Stimulated activated CD8-positive, alpha-beta memory T cell treated with anti-CD3 and anti-CD28 coated beads, Interleukin-2, amount 100 ng/mL, for 1 hour (primary cell): ENCODE data around the gene KLHDC4.
A peak's percentile ranks its signal among the peaks of the same experiment; 100 is the strongest.
"Not testable (repeated sequence)": the region's sequence is repeated elsewhere in the genome, so short reads cannot be mapped to it uniquely, and the experiment has no call there.

Experiments used
- DNase-seq, 2 donors: peaks; one replicate each; pipeline ENCODE4 v3.0.0-alpha.2; 2020; ENCODE audit warnings: low read depth in 2 of 2

The KLHDC4 gene

DNA sequence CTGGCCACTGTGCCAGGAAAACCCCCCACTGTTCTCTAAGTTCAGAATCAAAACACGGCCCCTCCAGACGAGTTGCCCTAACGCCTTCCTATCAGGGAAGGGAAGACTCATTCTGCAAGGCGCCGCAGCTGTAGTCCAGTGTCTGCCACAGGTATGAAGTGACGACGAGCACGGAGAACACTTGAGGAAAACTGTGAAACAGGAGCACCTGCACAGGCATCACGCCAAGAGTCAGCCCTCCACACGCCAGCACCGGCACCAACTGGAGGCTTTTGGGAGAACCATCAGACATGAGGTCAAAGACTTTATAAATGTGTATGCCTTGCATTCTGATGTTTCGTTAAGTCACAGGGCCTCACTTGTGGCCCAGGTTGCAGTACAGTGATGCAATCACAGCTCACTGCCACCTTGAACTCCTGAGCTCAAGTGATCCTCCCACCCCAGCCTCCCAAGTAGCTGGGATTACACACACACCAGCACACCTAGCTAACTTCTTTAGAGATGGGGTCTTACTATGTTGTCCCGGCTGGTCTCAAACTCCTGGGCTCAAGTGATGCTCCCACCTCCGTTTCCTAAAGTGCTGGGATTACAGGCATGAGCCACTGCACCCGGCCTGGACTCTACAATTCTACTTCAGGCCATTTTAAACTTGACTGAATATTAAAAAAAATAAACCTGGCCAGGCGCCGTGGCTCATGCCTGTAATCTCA, 22.9 kb downstream of the KLHDC4 start:
- DNase-seq: no peak

DNA sequence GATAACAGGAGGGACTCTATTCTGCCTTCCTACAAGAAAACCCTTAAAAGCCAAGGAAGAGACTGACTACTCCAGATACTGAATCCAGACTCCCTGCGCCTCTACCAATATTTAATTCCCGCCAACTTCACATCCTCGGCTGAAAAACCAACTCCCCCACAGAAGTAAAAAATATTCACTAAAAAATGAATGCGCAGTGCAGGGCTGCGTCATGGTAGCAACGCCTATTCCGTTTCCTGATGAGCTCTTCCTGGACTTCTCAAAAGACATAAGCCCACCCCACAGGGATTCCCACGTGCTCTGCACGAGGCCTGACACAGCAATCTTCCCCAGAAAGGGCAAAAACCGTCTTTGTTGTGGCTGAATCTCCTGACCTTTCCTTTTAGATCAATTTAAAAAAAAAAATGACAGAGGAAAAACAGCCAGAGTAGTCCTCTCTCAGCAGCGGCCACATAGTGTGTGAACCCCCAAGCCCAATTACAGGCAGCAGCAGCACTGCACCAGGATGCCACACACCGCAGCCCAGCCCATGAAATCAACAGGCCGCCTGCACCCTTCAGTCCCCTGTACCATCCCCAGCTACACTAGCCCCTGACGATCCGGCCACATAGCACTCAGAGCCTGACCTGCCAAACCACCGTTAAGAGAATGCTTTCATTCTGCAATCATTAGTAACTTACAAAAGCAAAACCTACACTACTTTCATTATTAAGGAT, 23.9 kb downstream of the KLHDC4 start:
- no peak for DNase-seq

DNA sequence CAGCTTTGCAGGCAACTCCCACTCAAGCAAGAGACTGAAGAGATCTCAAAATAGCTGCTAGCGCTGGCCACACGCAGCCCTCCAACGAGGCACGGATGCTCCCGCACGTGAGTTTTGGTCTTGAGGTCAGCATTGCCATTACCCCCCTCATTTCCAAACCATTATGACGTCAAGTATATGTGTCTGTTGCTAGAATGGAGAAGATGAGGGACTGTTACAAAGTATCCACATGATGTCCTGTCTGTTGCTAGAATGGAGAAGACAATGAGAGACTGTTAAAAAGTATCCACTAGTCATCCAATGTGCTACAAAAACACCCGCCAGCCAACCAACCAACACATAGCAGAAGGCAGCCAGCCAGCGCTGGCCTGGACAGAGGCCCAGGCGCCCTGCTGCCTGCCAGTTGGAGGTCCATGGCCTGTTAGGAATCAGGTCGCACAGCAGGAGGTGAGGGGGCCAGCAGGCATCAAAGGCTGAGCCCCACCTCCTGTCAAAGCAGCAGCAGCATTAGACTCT, 24.8 kb downstream of the KLHDC4 start:
- DNase-seq: no peak

DNA sequence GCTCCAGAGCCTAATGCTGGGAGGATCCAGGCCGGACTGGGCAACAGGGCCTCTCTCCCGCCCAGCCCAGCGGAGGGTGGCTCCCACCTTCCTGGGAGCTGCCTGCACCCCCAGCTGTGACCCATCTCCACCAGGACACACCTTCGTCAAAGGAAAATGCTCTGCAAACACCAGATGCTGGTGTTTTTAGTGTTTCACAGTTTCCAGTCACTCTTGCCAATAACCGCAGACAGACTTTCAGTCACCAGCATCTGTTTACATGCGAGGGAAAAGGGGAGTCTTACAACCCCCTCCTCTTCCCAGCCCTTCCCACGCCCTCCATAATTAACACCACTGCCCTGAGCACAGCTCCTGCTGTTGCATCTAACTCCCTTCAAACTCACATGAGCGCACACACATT, 25.3 kb downstream of the KLHDC4 start:
- DNase-seq: no peak

DNA sequence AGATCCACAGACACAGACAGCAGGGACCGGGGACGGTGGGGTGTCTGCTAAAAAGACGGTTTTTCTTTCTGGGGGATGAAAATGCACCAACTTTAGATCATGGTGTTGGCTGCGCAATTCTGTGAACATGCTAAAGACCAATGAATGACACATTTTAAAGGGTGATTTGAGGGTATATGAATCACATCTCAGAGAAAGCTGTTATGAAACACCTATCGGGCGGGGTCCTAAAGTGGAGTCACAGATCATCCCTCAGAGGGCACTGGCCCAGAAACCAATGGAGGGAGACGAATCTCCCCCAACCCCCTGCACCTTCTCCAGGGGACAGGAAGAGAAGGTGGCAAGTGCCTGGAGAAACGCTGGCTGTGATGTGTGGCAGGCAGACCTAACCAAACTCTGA, 26.0 kb downstream of the KLHDC4 start:
- DNase-seq: no peak

DNA sequence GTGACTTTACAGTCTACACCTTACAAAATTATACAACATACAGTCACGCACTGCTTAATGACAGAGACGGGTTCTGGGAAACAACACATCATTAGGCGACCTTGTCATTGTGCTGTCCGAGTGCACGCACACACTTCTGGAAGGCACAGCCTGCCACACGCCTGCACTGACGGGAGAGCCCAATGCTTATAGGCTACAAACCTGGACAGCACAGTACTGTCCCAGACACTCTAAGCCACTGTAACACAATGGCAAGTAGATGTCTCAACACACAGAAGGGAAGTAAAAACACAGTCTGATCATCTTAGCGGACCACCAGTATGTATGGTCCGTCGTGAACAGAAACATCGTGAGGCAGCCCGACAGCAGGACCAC, 29.8 kb downstream of the KLHDC4 start:
- DNase-seq: no peak

DNA sequence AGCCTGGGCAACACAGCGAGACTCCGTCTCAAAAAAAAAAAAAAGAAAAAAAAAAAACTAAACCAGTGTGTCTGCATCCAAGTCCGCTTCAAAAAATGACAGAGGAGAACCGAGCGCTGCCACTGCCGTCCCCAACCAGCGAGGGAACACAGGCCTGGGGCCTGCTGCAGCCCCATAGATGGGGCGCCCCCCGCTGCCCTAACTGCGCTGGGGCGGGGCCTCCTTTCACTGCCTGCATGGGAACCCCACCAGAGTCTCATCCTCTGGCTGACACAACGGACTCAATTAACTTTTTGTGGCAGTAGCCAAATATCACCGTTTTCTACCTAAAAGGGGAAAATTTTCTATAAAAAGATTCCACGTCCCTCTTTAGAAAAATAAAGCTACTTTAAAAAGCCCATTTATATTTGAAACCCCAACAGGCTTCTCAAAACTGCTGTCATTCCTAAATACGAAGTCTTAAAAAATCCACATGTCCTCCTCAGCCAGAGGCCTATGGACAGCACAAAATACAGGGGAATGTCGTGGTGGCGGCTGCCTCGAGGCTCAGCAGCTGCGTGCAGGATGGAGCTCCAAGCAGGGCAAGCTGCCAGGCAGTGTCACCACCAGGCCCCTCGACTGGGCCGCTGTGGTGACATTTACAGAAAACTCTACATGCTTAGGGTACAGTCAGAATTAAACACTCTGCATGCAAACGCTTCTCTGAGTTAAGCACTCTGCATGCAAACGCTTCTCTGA, 30.3 kb downstream of the KLHDC4 start:
- DNase-seq: no peak

DNA sequence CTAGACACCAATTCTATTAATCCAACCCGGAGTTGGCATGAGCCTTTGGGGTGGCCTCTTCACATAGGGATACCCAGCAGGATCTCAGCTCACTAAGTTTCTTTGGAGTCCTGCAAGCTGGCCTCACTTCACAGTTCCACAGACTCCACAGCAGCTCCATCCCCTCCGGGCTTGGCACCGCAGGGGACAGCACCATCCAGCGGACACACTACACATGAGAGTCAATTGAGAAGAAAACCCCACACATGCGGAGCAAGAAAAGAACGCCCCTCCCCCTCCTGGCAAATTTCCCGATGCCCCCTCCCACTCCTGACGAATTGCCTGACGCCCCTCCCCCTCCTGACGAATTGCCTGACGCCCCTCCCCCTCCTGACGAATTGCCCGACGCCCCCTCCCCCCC, 31.1 kb downstream of the KLHDC4 start:
- no peak for DNase-seq

DNA sequence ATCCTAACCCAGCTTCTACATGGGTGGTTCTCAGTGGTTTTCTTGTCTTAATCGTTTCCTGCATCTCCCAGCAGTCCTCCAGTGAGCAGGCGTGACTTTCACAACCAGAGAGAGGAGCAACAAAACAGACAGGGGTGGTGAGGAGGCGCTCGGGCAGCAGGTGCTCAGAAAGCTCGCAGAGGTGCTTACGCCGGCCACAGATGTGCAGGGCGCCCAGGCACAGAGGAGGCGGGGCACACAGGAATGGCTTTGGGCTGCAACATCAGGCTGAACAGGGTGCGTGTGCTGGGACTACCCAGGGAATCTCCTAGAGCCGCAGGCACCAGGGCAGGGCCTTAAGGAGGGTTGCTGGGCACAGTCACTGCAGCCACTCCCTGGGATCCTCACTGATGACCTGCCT, 32.6 kb downstream of the KLHDC4 start:
- no peak for DNase-seq

DNA sequence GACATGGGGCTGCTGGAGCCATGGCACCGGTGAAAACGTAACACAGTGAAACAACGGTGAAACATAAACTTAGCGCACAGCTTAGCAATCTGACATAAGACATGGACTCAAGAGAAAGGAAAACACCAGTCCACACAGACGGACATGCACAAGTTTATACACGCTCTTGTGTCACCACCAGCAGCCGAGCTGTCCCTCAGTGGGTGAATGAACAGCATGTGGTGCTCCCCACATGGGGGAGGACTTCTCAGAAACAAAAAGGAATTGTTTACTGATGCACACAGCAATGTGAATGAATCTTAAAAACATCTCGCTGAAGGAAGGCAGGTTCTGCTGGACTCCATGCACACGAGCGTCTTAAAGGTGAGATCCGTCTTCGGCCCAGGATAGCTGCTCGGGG, 34.2 kb downstream of the KLHDC4 start:
- no peak for DNase-seq

DNA sequence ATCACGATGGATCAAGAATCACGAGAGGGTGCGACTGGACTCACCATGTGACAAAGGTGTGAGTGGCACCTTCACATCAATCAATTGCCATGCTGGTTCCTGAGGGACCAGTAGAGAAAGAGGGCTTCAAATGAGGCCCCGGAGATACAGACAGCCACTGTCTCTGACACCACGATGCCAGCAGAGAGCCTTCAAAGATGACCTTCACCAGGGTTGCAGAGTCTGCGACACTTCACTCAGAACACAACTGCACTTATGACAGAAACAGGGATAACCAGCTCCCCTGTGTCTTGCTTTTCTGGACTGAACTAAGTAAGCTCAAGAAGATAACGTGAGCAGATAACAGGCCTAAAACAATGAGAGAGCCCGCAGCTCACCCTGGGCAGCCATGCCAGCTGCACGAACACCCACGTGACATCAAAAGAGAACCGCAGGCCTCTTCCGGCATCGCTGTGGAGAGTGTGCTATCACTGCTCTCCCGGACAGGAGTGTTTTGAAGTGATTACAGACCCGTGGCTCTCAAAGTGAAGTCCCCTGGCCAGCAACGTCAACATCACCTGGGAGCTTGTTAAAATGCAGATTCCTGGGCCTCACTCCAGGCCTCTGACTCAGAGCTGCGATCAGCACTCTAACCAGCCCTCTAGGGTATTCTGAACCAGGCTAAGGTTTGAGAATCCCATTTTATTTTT, 36.4 kb downstream of the KLHDC4 start:
- no peak for DNase-seq

DNA sequence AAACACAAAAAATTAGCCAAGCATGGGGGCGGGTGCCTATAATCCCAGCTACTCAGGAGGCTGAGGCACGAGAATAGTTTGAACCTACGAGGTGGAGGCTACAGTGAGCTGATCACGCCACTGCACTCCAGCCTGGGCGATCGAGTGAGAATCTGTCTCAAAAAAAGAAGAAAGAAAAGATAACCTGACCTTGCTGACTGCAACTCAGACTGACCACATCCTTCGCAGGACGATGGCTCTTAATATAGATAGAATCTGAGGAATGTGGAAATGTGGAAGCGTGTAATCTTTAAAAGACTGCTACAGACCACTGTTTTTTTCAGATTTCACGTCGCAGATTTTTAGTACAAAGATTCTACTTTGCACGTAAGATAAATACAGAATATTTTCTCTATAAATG, 37.8 kb downstream of the KLHDC4 start:
- DNase-seq: no peak

DNA sequence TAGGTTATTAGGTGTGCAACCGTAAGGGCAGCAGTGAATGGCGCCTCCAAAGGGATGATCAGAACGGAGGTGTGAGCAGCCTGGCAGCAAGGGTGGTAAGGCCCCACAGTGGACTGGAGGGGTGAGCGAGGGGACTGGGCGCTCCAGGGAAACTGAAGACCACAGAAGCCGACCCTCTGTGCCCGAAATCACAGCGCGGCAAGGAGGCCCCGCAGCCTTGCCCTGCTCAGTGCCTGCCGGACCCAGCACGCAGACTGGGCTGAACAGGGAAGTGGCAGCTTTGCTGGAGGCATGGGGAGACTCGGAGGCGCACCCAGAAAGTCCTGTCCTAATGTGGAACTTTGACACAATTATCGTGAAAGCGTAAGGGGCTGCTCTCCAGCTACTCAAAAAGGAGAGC, 38.4 kb downstream of the KLHDC4 start:
- no peak for DNase-seq

DNA sequence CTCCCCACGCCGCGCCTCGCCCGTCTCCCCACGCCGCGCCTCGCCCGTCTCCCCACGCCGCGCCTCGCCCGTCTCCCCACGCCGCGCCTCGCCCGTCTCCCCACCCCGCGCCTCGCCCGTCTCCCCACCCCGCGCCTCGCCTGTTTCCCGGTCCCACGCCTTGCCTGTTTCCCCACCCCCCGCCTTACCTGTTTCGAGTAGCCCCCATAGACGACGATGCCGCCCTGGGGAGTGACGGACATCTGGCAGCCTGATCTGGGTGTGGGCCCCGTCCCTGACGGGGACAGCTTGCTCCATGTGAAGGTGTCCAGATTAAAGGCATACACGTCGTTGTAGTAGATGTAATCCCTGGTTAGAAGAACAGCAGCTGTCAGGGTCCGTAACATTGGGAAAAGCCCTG, 39.2 kb downstream of the KLHDC4 start:
- DNase-seq: not testable (repeated sequence)

DNA sequence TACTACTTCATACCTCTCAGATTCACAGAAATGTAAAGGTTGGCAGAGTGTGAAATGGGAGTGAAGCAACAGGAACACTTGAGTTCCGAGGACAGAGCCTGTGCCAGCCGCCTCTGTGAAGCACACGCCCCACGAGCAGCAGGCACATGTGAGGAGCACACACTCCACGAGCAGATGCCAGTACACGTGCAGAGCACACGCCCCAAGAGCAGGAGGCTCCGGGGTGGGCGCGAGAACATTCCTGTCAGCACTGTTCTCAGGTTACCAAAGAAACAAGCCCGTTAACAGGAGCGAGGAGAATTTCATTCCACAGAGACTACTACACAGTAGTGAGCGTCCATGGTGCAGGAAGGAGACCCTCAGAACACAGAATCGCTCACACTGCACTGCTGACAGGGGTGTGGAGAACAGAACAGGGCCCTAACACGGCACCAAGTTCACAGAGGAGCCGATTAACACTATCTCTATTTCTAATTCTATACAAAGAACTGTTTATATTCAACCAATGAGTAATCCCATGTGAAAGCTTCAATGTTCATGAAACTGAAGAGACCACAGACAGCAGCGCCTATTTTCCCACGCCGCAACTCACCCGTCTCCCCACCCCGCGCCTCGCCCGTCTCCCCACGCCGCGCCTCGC, 40.1 kb downstream of the KLHDC4 start:
- DNase-seq: no peak

DNA sequence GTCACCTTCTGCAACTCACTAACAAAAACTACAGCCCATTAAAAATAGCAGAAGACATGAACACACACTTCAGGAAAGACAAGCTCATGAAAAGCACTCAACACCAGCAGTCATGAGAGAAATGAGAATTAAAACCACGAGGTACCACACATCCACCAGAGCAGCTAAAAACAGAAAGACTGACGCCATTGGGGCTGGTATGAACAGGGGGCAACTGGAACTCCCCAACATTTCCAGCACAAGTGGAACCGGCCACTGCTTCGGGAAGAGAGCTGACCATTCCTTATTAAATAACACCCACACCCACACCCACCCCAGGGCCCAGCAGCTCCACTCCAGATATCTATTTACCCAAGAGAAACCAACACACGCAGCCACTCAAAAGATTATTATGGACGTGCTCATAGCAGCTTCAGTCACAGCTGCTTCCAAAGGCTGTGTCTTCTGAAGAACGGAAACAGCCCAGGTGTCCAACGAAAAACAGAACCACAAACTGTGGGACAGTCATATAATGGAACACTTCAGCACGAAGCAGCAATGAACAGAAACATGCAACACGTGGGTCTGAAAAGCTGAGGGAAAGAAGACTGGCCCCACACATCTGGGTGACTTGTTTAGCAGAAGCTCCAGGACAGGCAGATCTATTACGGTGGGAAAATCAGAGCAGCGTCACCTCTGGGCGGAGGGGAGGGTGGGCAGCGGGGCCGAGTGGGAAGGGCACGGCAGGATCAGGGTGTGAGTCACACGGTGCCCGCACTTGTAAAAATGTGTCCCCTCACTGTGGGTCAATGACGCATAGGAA, 41.1 kb downstream of the KLHDC4 start:
- peak; percentile 24 to 31 for DNase-seq

DNA sequence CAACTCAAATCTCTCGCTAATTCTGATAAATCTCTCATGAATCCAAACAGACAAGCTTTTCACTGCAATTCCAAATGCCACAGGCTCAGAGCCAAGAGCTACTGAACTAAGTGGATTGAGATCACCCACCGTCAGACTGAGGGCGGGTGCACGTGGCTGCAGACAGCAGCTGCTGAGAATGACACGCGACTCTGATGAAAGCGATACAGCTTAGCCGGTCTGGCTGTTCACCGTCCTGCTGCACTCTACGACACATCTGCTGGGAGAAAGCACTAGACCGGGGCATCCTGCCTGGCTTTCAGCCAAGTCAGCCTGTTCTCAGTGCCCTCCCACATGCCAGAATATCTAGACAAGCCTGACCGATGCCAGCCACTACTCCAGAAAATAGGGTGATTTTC, 42.6 kb downstream of the KLHDC4 start:
- no peak for DNase-seq

DNA sequence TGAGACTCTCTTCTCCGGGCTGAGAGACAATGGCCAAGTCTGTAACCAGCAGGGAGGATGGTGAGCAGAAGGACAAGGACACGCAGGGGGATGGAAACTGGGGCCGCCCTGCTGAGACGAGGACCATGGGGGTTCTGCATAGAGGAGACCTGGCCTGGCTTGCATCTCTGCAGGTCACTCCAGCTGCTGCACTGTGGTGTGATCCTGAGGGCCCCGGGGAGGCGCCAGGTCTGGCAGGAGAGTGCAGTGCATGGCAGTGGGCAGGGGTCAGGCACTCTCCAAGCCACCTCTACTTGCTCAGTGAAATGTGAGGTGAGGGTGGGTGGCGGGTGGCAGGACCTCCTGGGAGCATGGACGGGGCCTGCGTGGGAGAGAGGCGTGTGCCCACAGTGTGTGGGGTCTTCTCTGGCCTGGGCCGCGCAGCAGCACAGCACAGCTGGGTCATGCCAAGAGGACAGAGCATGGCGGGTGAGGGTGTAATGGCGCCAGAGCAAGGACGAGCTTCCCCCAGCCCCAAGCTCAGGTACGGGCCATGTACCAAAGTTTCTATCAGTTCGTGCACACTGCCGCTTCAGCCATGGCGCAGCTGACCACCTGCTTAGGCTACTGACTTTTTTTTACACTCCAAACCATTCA, 43.1 kb downstream of the KLHDC4 start:
- no peak for DNase-seq

DNA sequence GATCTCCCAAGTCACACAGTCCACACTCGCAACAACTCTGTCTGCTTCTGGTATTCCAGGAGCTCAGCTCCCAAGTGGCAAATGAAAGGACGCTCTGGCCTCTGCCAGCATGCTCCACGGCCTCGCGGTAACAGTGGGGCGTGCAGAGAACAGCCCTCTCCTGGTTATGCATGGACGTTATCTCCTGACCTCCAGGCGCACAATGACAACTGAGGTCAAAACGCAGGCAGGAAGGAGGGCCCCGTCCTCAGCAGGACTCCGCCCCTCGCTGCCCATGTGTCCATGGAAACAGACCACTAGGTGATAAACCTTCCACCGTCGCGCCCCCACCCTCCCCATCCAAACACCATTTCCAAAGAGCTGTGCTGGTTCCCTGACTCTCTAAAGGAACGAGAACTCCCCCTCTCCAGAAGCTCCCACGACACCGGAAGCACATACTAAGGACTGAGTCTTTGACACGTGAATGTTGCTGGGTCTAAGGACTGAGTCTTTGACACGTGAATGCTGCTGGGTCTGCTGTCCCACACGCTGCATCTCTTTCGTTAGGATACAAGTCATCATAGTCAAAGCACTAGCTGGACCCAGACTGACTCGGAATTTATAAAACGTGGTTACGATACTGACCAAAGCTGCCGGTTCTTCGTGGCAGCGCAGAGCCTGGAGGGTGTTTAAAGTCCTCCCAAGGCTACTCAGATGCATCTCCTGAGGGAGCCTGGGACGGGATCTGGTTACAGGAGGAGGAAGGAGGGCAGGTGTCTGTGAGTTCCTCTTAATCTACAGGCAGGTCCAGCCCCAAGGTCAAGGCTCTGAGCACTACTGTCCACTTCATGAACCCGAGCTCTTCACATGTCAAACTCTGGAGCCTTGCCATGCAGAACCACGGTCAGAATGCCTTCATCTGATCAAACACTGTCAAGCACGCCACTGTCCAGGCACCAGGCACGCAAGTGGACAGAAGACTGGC, 43.9 kb downstream of the KLHDC4 start:
- DNase-seq: no peak
